GM18870 (cell line): ENCODE measurements around the gene CFAP73.
"Not testable (repeated sequence)": the region's sequence is repeated elsewhere in the genome, so short reads cannot be mapped to it uniquely, and the experiment has no call there.

Experiments
- ATAC-seq: cut with Tn5 transposase; IDR thresholded peaks from one replicate; pipeline ENCODE4 v1.9.1; 2021; ENCODE audit warnings: moderate library complexity; ENCODE audit not compliant: unreplicated experiment

The CFAP73 gene

GRCh38 chr12:113186666-113187325 lies 37.3 kb downstream of the CFAP73 start:
- ATAC-seq, result no peak

GRCh38 chr12:113189361-113189760 lies 39.8 kb downstream of the CFAP73 start:
- ATAC-seq, result no peak

GRCh38 chr12:113190761-113191160 lies 41.2 kb downstream of the CFAP73 start:
- no peak for ATAC-seq

GRCh38 chr12:113191227-113191626 lies 41.7 kb downstream of the CFAP73 start:
- no peak for ATAC-seq

DNA sequence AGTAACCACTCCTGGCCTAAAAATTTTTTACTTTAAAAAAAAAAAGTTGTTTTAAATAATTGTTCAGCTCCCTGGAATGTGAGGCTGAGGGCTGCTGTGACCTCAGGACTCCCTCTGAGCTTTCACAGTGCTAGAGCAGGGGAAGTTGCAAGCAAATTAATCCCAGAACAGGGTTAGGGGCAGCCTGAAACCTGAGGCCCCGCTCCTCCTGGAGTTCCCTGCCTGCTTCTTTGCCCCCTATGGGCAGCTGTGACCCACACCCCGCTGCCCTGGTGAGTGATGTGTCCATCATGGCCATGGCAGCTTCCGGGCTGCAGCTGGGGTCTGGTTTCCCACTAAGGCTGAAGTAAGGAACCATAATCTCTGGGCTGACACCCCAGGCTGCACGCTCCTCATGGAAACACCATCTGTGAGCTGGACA lies 45.5 kb downstream of the CFAP73 start:
- ATAC-seq, result no peak

GRCh38 chr12:113195598-113195997 lies 46.1 kb downstream of the CFAP73 start:
- no peak for ATAC-seq

DNA sequence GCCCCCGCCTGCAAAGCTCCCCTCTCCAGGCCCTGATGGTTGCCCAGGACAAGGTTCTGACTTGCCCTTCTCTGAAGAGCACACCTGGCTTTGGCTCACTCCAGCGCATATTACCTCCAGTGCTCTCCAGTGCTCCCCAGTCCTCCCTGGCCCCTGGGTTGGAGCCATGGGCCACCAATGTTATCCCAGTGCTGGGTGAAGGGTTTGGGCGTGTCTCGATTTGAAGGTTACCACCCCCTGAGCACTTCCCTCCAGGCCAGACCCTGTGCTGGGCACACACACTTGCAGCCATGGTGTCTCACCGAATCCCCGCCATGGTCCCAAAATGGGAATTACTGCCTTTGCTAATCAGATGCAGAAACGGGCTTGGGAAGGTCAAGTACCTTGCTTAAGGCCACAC lies 47.1 kb downstream of the CFAP73 start:
- ATAC-seq, result no peak

- ATAC-seq, result no peak
These were observed 47.5 kb downstream of the CFAP73 start for GRCh38 chr12:113196990-113197389.

GRCh38 chr12:113197518-113198077 lies 48.1 kb downstream of the CFAP73 start:
- ATAC-seq, result no peak

GRCh38 chr12:113198296-113198695 lies 48.8 kb downstream of the CFAP73 start:
- no peak for ATAC-seq

- ATAC-seq, result no peak
These were observed 50.7 kb downstream of the CFAP73 start for GRCh38 chr12:113200021-113200797.

DNA sequence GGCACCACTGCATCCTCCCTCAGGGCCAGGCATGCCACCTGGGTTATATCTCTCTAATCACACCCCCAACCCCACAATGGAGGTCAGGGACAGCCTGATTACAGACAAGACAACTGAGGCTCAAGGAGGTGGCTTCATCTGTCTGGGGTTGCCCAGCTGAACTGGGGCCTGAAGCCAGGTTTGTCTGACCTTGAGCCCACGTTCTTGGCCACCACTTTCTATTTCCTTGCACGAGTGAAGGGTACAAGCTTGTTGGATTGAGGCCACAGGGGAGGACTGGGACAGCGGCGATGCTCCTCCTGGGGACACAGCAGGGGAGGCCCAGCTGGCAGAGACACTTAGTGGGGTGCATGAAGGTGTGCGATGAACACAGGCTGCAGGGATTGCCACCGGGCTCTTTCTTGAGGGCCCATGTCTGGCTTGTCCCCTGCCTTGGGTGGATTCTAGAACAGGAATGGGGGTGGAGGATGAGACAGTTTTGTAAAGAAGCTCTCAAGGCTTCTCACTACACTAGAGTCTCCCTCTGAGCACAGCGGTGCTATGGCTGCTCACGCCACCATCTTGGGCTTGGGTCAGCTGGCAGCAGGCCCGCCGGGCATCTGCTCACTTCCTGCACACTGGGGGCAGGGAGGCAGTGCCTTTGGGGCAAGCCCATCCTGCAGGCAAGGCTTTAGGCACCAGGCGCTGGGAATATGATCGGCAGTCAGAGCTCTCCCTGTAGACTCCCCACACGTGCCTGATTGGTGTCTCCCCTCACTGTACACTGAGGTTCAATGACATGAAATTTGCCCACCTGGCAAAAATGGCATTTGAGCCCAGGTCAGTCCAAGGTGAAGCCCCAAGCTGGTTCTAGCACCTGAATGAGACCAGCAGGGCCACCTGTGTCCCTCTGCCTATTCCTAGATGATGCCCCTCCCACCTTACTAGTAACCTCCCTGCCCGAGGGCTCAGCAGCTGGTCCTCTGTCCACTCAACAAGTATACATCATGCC lies 52.0 kb downstream of the CFAP73 start:
- ATAC-seq, result no peak

- no peak for ATAC-seq
These were observed 53.0 kb downstream of the CFAP73 start for GRCh38 chr12:113202300-113203075.

DNA sequence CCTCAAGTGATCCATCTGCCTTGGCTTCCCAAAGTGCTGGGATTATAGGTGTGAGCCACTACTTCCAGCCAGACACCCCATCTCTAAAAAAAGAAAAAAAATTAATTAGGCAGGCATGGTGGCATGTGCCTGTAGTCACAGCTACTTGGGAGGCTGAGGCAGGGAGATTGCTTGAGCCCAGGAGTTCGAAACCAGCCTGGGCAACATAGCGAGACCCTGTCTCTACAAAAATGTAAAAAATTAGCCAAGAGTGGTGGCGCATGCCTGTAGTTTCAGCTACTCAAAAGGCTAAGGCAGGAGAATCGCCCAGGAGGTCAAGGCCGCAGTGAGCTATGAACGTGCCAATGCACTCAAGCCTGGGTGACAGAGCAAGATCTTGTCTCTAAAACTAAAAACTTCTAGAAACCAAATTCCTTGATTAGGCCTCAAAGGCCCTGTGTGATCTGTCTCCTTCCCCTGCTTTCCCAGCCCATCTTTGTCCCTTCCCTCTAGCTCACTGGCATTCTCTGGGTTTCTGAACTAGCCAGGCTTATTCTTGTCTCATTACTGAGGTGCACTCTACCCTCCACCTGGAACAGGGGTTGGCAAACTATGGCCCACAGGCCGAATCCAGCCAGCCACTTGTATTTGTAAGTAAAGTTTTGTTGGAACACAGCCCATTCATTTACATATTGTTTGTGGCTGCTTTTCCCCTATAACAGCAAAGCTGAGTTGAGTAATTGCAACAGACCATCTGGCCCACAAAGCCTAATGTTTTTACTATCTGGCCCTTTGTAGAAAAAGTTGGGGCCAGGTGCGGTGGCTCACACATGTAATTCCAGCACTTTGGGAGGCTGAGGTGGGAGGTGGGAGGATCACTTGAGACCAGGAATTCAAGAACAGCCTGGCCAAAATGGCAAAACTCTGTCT lies 54.6 kb downstream of the CFAP73 start:
- ATAC-seq, result no peak

DNA sequence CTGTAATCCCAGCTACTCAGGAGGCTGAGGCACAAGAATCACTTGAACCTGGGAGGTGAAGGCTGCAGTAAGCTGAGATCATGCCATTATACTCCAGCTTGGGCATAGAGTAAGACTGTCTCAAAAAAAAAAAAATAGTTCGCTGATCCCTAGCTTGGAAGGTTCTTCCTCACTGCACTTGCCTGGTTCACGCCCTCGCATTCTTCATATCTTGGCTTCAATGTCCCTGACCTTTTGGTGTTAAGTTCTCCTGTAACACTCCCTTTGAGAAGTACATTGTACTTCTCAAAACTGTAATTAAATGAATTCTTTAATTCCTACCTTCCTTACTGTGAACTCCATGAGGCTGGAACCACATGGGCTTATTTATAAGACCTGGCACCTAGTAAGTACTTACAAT lies 55.3 kb downstream of the CFAP73 start:
- ATAC-seq, result no peak

DNA sequence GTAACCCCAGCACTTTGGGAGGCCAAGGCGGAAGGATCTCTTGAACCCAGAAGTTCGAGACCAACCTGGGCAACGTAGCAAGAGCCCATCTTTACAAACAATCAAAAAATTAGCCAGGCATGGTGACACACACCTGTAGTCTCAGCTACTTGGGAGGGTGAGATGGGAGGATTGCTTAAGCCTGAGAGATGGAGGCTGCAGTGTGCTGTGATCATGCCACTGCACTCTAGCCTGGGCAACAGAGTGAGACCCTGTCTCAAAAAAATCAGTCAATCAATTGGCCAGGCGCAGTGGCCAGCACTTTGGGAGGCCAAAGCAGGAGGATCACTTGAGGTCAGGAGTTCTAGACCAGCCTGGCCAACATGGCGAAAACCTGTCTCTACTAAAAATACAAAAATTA lies 57.3 kb downstream of the CFAP73 start:
- not testable (repeated sequence) for ATAC-seq

DNA sequence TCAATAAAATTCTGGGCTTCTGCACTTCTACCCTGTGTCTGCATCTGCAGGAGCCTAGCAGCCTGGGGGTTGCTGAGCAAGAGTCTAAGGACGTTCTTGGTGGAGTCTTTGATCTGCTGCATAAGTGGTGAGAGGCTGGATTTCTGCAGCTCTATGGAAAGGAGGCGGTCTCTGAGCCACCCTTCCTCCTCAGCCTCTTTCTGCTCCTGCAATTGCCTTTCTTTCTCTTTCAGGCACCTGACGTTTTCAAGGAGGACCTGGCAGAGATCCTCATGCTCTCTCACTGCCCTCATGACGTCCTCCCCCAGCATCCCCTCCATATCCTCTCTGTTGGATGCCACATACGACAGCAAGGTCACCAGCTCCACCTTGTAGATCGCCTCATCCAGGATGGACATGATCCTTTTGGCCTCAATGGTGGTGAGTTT lies 58.1 kb downstream of the CFAP73 start:
- no peak for ATAC-seq

GRCh38 chr12:113208041-113208934 lies 58.8 kb downstream of the CFAP73 start:
- peak; percentile 75 for ATAC-seq
